ENCODE results near the gene UBN1.

- TF ChIP-seq ZFP30 (CRISPR knock-in tag; IDR thresholded peaks at IDR 0.05): no peak
- TF ChIP-seq CSDC2 (CRISPR knock-in tag; IDR thresholded peaks at IDR 0.05): no peak
- TF ChIP-seq ZC3H10 (CRISPR knock-in tag; IDR thresholded peaks at IDR 0.05): no peak
- TF ChIP-seq ZFP3 (CRISPR knock-in tag; IDR thresholded peaks at IDR 0.05): no peak
- TF ChIP-seq ARNTL (CRISPR knock-in tag; IDR thresholded peaks at IDR 0.05; ENCODE audit: borderline replicate concordance, low read depth): no peak
- no peak for TF ChIP-seq CREB5 (CRISPR knock-in tag; IDR thresholded peaks at IDR 0.05; ENCODE audit: low read depth)
- TF ChIP-seq, protein P1, sequence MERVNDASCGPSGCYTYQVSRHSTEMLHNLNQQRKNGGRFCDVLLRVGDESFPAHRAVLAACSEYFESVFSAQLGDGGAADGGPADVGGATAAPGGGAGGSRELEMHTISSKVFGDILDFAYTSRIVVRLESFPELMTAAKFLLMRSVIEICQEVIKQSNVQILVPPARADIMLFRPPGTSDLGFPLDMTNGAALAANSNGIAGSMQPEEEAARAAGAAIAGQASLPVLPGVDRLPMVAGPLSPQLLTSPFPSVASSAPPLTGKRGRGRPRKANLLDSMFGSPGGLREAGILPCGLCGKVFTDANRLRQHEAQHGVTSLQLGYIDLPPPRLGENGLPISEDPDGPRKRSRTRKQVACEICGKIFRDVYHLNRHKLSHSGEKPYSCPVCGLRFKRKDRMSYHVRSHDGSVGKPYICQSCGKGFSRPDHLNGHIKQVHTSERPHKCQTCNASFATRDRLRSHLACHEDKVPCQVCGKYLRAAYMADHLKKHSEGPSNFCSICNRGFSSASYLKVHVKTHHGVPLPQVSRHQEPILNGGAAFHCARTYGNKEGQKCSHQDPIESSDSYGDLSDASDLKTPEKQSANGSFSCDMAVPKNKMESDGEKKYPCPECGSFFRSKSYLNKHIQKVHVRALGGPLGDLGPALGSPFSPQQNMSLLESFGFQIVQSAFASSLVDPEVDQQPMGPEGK (CRISPR knock-in tag; IDR thresholded peaks at IDR 0.05; ENCODE audit: borderline replicate concordance): no peak
- no peak for TF ChIP-seq OSR1 (CRISPR knock-in tag; IDR thresholded peaks at IDR 0.05)
- TF ChIP-seq RARB (CRISPR knock-in tag; IDR thresholded peaks at IDR 0.05): no peak
Observed at GRCh38 chr16:4859190-4859899, 12.1 kb downstream of the UBN1 start.
